Endodermal cell (in vitro differentiated cells): ENCODE results near the gene EFNA5. TPM values are rescaled to one million over a fixed set of nuclear protein-coding genes. Genes with fewer than 3 reads are reported as not detected.

Experiments
- DNase-seq: peaks from one replicate; pipeline ENCODE4 v3.0.0-alpha.2; 2017
- H3K27ac ChIP-seq: 2 replicates; pipeline ENCODE4 v1.5.1; 2013; ENCODE audit warnings: mild to moderate bottlenecking, low read depth, low read length, moderate library complexity
- H3K27me3 ChIP-seq: 2 replicates; pipeline ENCODE4 v1.6.1; 2013; ENCODE audit warnings: mild to moderate bottlenecking, low read length, moderate library complexity; ENCODE audit not compliant: insufficient read depth, control insufficient read depth, poor library complexity, severe bottlenecking
- H3K36me3 ChIP-seq: 2 replicates; pipeline ENCODE4 v1.7.0; 2013; ENCODE audit warnings: mild to moderate bottlenecking, low read length, moderate library complexity; ENCODE audit not compliant: control insufficient read depth, insufficient read depth
- H3K4me1 ChIP-seq: one replicate; pipeline ENCODE4 v1.7.0; 2013; ENCODE audit warnings: low read length; ENCODE audit not compliant: control insufficient read depth, insufficient read depth
- H3K4me3 ChIP-seq: 2 replicates; pipeline ENCODE4 v1.5.1; 2013; ENCODE audit warnings: mild to moderate bottlenecking, low read length, moderate library complexity
- H3K9ac ChIP-seq: 2 replicates; pipeline ENCODE4 v1.6.1; 2013; ENCODE audit warnings: mild to moderate bottlenecking, low read length, moderate library complexity; ENCODE audit not compliant: poor library complexity, severe bottlenecking; ENCODE audit errors: extremely low read depth
- H3K9me3 ChIP-seq: 2 replicates; pipeline ENCODE4 v1.6.1; 2013; ENCODE audit warnings: mild to moderate bottlenecking, low read length, moderate library complexity; ENCODE audit not compliant: control insufficient read depth
- H3K27ac Mint-ChIP-seq: 2 replicates; pipeline ENCODE4 v1.8.0; 2020; ENCODE audit warnings: mixed read lengths
- H3K27me3 Mint-ChIP-seq: 2 replicates; pipeline ENCODE4 v1.8.0; 2021; ENCODE audit warnings: mild to moderate bottlenecking, mixed read lengths; ENCODE audit not compliant: insufficient read depth
- H3K36me3 Mint-ChIP-seq: 2 replicates; pipeline ENCODE4 v1.8.0; 2020; ENCODE audit warnings: low read depth, mixed read lengths
- H3K4me1 Mint-ChIP-seq: 2 replicates; pipeline ENCODE4 v1.8.0; 2020; ENCODE audit warnings: mixed read lengths
- H3K4me3 Mint-ChIP-seq: 2 replicates; pipeline ENCODE4 v1.8.0; 2020; ENCODE audit warnings: mild to moderate bottlenecking, moderate library complexity, mixed read lengths
- H3K9me3 Mint-ChIP-seq: 2 replicates; pipeline ENCODE4 v1.8.0; 2020; ENCODE audit warnings: mild to moderate bottlenecking, mixed read lengths
- WGBS, 2 experiments: methylation state at CpG; one replicate each; pipeline versions ENCODE4 v1.1.5 to v1.1.7; 2013; ENCODE audit warnings: missing lambda C conversion rate in 2 of 2, mixed read lengths in 1 of 2; ENCODE audit not compliant: insufficient coverage in 1 of 2, insufficient read length in 1 of 2; 5-methylcytosine and 5-hydroxymethylcytosine counted together
- total RNA-seq, 2 donors: library from RNA; stranded (reverse); fragmentation: NEBNext Ultra II Directional in 1 of 2; extraction: Animal tissue kit (Norgen Biotek cat#: 25700) in 1 of 2; gene quantifications; 2 replicates in 1 of 2; 3 replicates in 1 of 2; pipeline ENCODE4 v1.2.1, GENCODE V29; 2021
- TF ChIP-seq, protein P1 (sequence below): fragments of 200-600 bp; sonication (generic); conservative IDR thresholded peaks from 2 replicates; pipeline ENCODE4 v1.5.0; 2021; ENCODE audit warnings: antibody characterized with exemption, mild to moderate bottlenecking

Gene EFNA5
- total RNA-seq, 2 donors from 2014 or later: 53.3 to 63.1 TPM

DNA sequence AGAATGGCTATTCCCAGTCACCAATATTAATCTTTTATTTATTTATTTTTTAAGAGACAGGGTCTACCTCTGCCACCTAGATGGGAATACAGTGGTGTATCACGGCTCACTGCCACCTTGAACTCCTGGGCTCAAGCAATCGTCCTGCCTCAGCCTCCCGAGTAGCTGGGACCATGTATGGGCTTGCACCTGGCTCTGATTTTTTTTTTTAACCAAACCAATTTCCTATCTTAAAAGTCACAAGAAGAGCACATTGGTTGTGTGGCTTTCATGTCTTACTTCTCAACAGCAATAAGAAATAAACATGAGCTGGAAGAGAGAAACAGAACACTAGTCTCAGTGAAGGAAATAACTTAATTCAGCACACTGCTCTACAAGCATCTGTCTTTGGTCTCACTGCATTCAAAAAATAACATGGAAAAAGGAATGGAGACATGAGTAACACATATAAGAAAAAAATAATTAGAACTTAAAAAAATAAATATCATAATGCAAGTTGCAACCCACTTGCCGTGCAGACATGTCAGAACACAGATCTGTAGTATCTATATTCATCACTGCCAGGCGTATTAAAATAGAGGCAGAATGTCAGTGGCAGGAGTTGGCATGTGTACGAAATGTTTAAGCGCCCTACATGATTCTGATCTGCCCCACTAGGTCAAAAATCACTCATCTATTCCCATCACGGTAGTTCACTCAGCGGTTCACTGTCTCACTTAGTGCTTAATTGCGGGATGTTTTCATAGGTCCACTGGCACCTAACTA is 66.4 kb downstream of the EFNA5 start:
- H3K27ac Mint-ChIP-seq: no peak overlapping the region
- H3K4me1 Mint-ChIP-seq: peaks cover 63% of the 10 kb centered on the region
- no peak overlapping the region for H3K4me3 ChIP-seq
- no peaks in the 10 kb centered on the region for H3K9me3 Mint-ChIP-seq
- peaks cover 29% of the 10 kb centered on the region for H3K4me1 ChIP-seq
- H3K27me3 Mint-ChIP-seq: no peaks in the 10 kb centered on the region
- TF ChIP-seq, protein P1, sequence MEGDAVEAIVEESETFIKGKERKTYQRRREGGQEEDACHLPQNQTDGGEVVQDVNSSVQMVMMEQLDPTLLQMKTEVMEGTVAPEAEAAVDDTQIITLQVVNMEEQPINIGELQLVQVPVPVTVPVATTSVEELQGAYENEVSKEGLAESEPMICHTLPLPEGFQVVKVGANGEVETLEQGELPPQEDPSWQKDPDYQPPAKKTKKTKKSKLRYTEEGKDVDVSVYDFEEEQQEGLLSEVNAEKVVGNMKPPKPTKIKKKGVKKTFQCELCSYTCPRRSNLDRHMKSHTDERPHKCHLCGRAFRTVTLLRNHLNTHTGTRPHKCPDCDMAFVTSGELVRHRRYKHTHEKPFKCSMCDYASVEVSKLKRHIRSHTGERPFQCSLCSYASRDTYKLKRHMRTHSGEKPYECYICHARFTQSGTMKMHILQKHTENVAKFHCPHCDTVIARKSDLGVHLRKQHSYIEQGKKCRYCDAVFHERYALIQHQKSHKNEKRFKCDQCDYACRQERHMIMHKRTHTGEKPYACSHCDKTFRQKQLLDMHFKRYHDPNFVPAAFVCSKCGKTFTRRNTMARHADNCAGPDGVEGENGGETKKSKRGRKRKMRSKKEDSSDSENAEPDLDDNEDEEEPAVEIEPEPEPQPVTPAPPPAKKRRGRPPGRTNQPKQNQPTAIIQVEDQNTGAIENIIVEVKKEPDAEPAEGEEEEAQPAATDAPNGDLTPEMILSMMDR: no peak
- peaks cover 5% of the 10 kb centered on the region for H3K36me3 ChIP-seq
- no peak for DNase-seq
- H3K4me3 Mint-ChIP-seq: no peak overlapping the region
- H3K9ac ChIP-seq: no peak overlapping the region
- no peaks in the 10 kb centered on the region for H3K36me3 Mint-ChIP-seq
- 92 to 98% methylated on average over 6 to 10 of the region's 10 CpGs for WGBS, 2 experiments
- H3K27me3 ChIP-seq: no peaks in the 10 kb centered on the region
- no peaks in the 10 kb centered on the region for H3K9me3 ChIP-seq
- H3K27ac ChIP-seq: no peak overlapping the region

DNA sequence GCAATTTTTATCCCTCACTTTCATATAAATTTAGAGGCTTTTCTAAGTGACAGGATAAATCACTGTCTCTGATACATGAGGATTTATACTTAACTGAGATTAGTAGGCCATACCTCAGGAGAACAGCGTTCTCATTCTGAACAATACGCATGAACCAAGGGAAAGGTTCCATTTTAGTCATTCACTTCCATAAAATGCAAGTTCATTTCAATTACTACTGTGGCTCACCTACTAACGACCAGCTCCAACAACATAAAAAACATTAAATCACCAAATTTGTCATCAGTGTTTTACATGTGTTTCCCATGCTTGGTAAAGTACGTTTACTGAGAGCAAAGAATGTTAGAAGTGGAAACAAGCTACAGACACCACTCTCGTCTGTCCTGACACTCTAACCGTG is 67.4 kb downstream of the EFNA5 start:
- no peaks in the 10 kb centered on the region for H3K9me3 Mint-ChIP-seq
- Histone ChIP-seq H3K36me3 (peaks cover 12% of the 10 kb centered on the region), H3K27me3 (no peaks in the 10 kb centered on the region), H3K9me3 (no peaks in the 10 kb centered on the region), H3K4me3 (no peak overlapping the region), H3K4me1 (peaks cover 29% of the 10 kb centered on the region), H3K9ac (no peak overlapping the region), H3K27ac (no peak overlapping the region)
- no peaks in the 10 kb centered on the region for H3K36me3 Mint-ChIP-seq
- H3K27me3 Mint-ChIP-seq: no peaks in the 10 kb centered on the region
- no peak overlapping the region for H3K4me3 Mint-ChIP-seq
- H3K4me1 Mint-ChIP-seq: peaks cover 61% of the 10 kb centered on the region
- WGBS, 2 experiments: 92 to 93% methylated on average over 5 to 6 of the region's 6 CpGs
- TF ChIP-seq, protein P1: no peak
- no peak for DNase-seq
- H3K27ac Mint-ChIP-seq: no peak overlapping the region

DNA sequence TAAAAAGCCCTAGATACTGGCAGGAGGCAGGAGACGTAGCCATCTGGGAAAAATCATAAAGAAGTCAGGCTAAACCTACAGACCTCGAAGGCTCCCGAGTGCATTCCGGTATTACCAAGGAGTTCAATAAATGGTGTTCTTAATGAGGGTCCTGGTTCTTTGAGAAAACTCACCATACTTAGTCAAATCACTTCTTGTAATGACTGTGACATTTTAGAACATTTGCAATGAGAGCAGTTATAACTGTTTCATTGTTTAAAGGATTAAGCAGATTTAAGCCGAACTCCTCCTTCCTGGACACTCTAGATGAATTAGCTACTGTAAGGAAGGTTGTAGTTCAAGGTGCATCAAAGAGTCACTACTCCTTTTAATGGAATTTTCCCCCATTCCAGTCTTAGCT is 67.8 kb downstream of the EFNA5 start:
- Mint-ChIP-seq H3K27ac (no peak overlapping the region), H3K36me3 (no peaks in the 10 kb centered on the region), H3K27me3 (no peaks in the 10 kb centered on the region), H3K9me3 (no peaks in the 10 kb centered on the region), H3K4me1 (peaks cover 56% of the 10 kb centered on the region), H3K4me3 (no peak overlapping the region)
- H3K4me1 ChIP-seq: peaks cover 29% of the 10 kb centered on the region
- TF ChIP-seq, protein P1: no peak
- 87 to 93% methylated on average over 3 to 5 of the region's 5 CpGs for WGBS, 2 experiments
- H3K9me3 ChIP-seq: no peaks in the 10 kb centered on the region
- no peak overlapping the region for H3K27ac ChIP-seq
- H3K4me3 ChIP-seq: no peak overlapping the region
- H3K9ac ChIP-seq: no peak overlapping the region
- peaks cover 14% of the 10 kb centered on the region for H3K36me3 ChIP-seq
- no peak for DNase-seq
- no peaks in the 10 kb centered on the region for H3K27me3 ChIP-seq
